OCI-LY1 (cell line): Measurements from ENCODE around the gene EYS.

Experiments used
- EZH2 ChIP-seq: fragments of 200-600 bp; sonication (generic), shearing (Covaris generic); IDR thresholded peaks from 2 replicates; pipeline ENCODE4 v1.8.0; 2017; ENCODE audit warnings: borderline replicate concordance, mixed run types, mild to moderate bottlenecking, antibody characterized with exemption, low read length, moderate library complexity, mixed read lengths
- TF ChIP-seq, protein P1 (sequence below): fragments of 200-600 bp; sonication (generic), shearing (Covaris generic); IDR thresholded peaks from 2 replicates; pipeline ENCODE4 v1.5.1; 2017; ENCODE audit warnings: mild to moderate bottlenecking, antibody characterized with exemption, low read length, moderate library complexity, mixed read lengths

DNA sequence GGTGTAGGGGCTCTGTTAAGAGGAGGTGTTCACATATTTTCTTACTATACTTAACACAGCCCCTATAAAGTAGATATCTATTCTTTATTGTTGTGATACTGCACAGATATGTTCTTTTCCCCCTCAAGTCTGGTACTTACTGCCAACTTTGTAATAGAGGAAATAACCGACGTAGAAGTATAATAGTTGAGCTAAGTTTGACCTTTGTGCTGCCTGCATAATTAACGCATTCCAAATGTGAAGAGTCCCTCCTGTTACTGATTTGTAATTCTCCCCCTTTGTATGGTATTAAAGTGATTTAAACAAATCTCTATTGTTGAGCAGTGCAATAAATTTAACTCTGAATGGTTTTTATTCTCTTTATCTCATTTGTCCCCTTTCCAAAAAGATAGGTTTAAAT, 2032.4 kb downstream of the EYS start:
- TF ChIP-seq, protein P1, sequence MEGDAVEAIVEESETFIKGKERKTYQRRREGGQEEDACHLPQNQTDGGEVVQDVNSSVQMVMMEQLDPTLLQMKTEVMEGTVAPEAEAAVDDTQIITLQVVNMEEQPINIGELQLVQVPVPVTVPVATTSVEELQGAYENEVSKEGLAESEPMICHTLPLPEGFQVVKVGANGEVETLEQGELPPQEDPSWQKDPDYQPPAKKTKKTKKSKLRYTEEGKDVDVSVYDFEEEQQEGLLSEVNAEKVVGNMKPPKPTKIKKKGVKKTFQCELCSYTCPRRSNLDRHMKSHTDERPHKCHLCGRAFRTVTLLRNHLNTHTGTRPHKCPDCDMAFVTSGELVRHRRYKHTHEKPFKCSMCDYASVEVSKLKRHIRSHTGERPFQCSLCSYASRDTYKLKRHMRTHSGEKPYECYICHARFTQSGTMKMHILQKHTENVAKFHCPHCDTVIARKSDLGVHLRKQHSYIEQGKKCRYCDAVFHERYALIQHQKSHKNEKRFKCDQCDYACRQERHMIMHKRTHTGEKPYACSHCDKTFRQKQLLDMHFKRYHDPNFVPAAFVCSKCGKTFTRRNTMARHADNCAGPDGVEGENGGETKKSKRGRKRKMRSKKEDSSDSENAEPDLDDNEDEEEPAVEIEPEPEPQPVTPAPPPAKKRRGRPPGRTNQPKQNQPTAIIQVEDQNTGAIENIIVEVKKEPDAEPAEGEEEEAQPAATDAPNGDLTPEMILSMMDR: no peak
- TF ChIP-seq EZH2: no peak
